Measurements from ENCODE around the gene SCEL.
"Not testable (repeated sequence)": the region's sequence is repeated elsewhere in the genome, so short reads cannot be mapped to it uniquely, and the experiment has no call there.

Gene SCEL

GRCh38 chr13:77519396-77519795 lies 16.1 kb upstream of the SCEL start:
- H3K4me3 ChIP-seq (ENCODE audit: low read length); DNase-seq (ENCODE audit: low read depth, low spot score): not testable (repeated sequence)

GRCh38 chr13:77519808-77520207 lies 15.7 kb upstream of the SCEL start:
- H3K4me3 ChIP-seq (ENCODE audit: low read length), result no peak overlapping the region
- no peak for DNase-seq (ENCODE audit: low read depth, low spot score)

- no peak overlapping the region for H3K4me3 ChIP-seq (ENCODE audit: low read length)
- no peak for DNase-seq (ENCODE audit: low read depth, low spot score)
Observed at GRCh38 chr13:77521194-77521593, 14.3 kb upstream of the SCEL start.

- H3K4me3 ChIP-seq (ENCODE audit: low read length), result no peak overlapping the region
- no peak for DNase-seq (ENCODE audit: low read depth, low spot score)
Observed at GRCh38 chr13:77521595-77522367, 13.7 kb upstream of the SCEL start.

DNA sequence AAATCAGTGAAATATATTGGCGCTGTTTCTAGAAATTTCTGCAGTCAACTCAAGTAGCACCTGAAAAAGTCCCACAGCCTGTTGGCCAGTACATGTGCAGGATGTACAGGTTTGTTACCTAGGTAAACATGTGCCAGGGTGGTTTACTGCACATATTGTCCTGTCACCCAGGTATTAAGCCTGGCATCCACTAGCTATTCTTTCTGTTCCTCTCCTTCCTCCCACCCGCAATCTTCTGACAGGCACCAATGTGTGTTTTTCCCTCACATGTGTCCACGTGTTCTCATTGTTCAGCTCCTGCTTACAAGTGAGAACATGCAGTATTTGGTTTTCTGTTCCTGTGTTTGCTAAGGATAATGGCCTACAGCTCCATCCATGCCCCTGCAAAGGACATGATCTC lies 13.1 kb upstream of the SCEL start:
- DNase-seq (ENCODE audit: low read depth, low spot score), result no peak
- H3K4me3 ChIP-seq (ENCODE audit: low read length), result no peak overlapping the region

DNA sequence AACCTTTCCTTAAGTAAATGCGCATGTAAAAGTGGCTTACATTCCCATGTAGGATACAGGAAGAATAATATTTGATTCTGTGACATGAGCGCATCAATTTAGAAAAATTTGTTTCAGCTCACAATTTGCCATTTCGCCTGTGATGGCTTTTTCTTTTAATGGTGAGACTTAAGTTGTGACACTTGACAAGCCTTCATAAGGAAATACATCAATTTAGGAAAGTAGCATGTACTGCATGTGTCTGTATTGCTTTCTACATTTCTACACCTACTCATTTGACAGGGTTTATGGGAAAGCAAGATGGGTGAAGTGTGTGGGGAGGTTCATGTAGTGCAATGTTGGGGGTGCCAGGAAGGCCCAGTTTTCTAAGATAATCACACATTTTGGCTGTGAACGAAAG lies 12.1 kb upstream of the SCEL start:
- H3K4me3 ChIP-seq (ENCODE audit: low read length), result no peak overlapping the region
- no peak for DNase-seq (ENCODE audit: low read depth, low spot score)

- no peak overlapping the region for H3K4me3 ChIP-seq (ENCODE audit: low read length)
- DNase-seq (ENCODE audit: low read depth, low spot score), result no peak
Observed at GRCh38 chr13:77523834-77524728, 11.4 kb upstream of the SCEL start.

- DNase-seq (ENCODE audit: low read depth, low spot score), result no peak
- no peak overlapping the region for H3K4me3 ChIP-seq (ENCODE audit: low read length)
Observed at GRCh38 chr13:77528414-77528813, 7.1 kb upstream of the SCEL start.

DNA sequence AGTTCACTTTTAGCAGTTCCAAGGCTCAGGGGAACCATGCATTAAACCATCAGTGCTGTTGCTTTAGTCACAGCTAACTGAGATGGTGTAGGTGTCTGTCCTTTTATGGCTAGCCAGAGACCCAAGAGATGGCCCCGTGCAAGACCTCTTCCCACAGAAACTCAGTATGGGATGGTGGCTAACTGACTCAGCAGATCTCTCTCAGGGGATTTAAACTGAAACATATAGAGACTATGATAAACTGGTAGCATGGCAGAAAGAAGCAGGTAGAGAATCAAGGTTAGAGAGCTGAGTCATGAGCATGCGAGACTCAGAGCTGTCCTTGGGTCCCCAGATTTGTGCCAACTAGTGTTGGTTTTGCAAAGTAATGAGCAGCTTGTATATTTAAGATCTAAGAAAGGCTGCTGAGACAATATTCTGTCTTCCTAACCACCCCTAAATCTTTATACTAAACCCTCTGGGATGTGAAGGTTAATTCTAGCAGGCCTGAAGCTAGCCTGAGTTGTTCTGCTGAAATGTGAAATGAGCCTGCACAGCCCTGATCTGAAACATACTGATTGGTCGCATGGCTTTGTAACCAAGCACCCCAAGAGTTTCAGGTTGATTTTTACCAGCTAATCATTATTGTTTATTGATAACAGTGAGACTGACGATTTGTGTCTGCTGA lies 6.5 kb upstream of the SCEL start:
- no peak overlapping the region for H3K4me3 ChIP-seq (ENCODE audit: low read length)
- DNase-seq (ENCODE audit: low read depth, low spot score), result no peak

DNA sequence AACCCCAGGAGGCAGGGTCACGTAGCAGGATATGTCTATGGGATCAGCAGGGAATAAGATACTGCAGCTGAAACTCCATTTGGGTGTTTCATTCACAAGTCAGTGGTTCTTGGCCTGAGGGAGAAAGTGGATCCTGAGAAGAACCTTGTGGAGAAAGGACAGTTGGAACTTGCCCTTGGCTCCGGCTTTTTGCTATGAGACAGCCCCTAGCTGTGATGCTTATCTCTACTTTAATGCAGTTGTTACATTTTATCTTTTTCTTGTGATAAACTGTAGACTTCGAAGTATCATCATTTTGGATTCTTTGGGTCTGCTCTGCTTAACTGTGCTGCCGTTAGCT lies 6.0 kb upstream of the SCEL start:
- DNase-seq (ENCODE audit: low read depth, low spot score), result no peak
- no peak overlapping the region for H3K4me3 ChIP-seq (ENCODE audit: low read length)

DNA sequence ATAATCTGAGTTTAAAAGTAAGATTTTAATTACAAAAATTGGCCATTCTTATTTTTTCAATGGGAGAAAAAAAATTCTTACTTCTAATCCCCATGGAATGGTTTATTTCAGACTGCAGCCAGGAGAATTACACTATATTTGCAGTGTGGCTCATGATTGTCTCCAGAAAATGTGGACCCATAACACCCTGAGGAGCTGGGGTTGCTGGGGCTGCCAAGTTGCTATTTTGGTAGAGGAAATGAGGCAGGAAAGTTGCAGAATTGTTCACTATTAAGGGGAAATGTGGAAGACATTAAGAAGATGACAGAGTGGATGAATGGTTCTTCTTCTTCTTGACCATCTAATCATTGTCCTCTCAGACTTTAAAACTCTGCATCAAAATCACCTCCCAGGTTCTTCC lies 4.6 kb upstream of the SCEL start:
- H3K4me3 ChIP-seq (ENCODE audit: low read length), result no peak overlapping the region

GRCh38 chr13:77532983-77533382 lies 2.5 kb upstream of the SCEL start:
- no peak for DNase-seq (ENCODE audit: low read depth, low spot score)

More for the DNA sequence above, 4.6 kb upstream of the SCEL start:
- DNase-seq (ENCODE audit: low read depth, low spot score), result no peak

GRCh38 chr13:77533875-77534788 lies 1.4 kb upstream of the SCEL start:
- H3K4me3 ChIP-seq (ENCODE audit: low read length), result no peak overlapping the region
- no peak for DNase-seq (ENCODE audit: low read depth, low spot score)

More at GRCh38 chr13:77532983-77533382, 2.5 kb upstream of the SCEL start:
- H3K4me3 ChIP-seq (ENCODE audit: low read length), result no peak overlapping the region

- DNase-seq (ENCODE audit: low read depth, low spot score), result no peak
- H3K4me3 ChIP-seq (ENCODE audit: low read length), result no peak overlapping the region
Observed at GRCh38 chr13:77536358-77536757, 852 bp downstream of the SCEL start.

- H3K4me3 ChIP-seq (ENCODE audit: low read length), result no peak overlapping the region
- DNase-seq (ENCODE audit: low read depth, low spot score), result no peak
Observed at GRCh38 chr13:77537289-77537919, 1.9 kb downstream of the SCEL start.

DNA sequence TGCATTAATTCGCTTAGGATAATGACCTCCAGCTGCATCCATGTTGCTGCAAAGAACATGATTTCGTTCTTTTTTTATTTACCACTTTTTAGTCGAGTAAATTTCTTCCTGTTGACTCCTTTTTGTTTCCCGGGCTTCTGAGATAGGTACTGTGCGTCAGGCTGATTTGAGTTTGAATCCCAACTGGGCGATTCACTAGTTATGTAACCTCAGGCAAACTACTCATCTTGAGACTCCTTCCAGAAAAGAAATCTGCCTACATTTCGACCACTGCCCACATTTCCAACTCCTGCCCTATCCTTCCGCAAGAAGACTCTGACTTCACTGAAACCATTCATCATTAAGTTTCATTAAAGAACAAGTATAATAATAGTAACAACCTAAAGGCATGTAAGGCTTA lies 8.2 kb downstream of the SCEL start:
- DNase-seq (ENCODE audit: low read depth, low spot score), result no peak
- no peak overlapping the region for H3K4me3 ChIP-seq (ENCODE audit: low read length)

DNA sequence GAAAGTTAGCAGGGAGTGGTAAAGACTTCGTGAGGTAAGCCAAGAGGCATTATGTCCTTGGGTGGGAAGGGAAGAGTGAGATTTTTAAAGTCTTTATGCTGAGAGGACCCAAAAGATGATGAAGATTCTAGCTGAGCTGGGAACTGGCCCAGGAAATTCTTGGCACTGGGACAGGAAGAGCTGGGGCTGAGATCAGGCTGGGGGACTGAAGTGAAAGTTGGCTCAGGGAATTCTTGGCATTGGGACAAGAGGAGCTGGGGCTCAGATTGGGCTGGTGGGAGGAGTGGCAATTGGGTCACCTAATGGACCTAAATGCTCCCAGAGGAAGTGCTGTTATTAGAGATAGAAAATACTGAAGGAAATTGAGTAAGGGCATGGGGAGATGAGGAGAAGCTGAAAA lies 8.8 kb downstream of the SCEL start:
- H3K4me3 ChIP-seq (ENCODE audit: low read length), result no peak overlapping the region
- no peak for DNase-seq (ENCODE audit: low read depth, low spot score)

- no peak overlapping the region for H3K4me3 ChIP-seq (ENCODE audit: low read length)
- DNase-seq (ENCODE audit: low read depth, low spot score), result no peak
Observed at GRCh38 chr13:77544758-77545338, 9.3 kb downstream of the SCEL start.
